Breast epithelium (tissue), 4 donors: ENCODE data around the gene CABLES2. TPM values are rescaled to one million over a fixed set of nuclear protein-coding genes. Genes with fewer than 3 reads are reported as not detected.

ENCODE experiments used
- DNase-seq, 2 donors: peaks; one replicate each; pipeline ENCODE4 v3.0.0-alpha.2; 2019; ENCODE audit warnings: low spot score in 2 of 2
- H3K27ac ChIP-seq, 2 donors: fragments of 200-600 bp; sonication (generic) in 1 of 2; one replicate each; pipeline ENCODE4 v1.5.1; 2016 to 2019; ENCODE audit warnings: mild to moderate bottlenecking in 1 of 2
- H3K27me3 ChIP-seq, 2 donors: fragments of 200-600 bp; sonication (generic) in 1 of 2; one replicate each; pipeline versions ENCODE4 v1.5.1 to v1.6.0; 2017 to 2019; ENCODE audit warnings: control low read depth in 1 of 2, mild to moderate bottlenecking in 1 of 2
- H3K36me3 ChIP-seq: fragments of 200-600 bp; one replicate; pipeline ENCODE4 v1.5.1; 2019
- H3K4me1 ChIP-seq, 2 donors: fragments of 200-600 bp; sonication (generic); one replicate each; pipeline ENCODE4 v1.5.1; 2016 to 2019; ENCODE audit warnings: control low read depth in 1 of 2
- H3K4me3 ChIP-seq, 3 donors: fragments of 200-600 bp; sonication (generic); 1 replicate in 2 of 3; 2 replicates in 1 of 3; pipeline ENCODE4 v1.5.1; 2016 to 2019; ENCODE audit warnings: mild to moderate bottlenecking in 3 of 3, moderate library complexity in 2 of 3
- H3K9me3 ChIP-seq, 2 donors: fragments of 200-600 bp; sonication (generic) in 1 of 2; one replicate each; pipeline ENCODE4 v1.5.1; 2016 to 2019; ENCODE audit warnings: control low read depth in 1 of 2
- POLR2A ChIP-seq: fragments of 450-650 bp; IDR thresholded peaks from one replicate; pipeline ENCODE4 v1.6.1; 2016; ENCODE audit warnings: antibody characterized with exemption, mild to moderate bottlenecking, moderate library complexity
- POLR2AphosphoS5 ChIP-seq, 3 donors: sonication (generic); formaldehyde crosslinking; IDR thresholded peaks; one replicate each; pipeline ENCODE4 v1.6.1; 2017; ENCODE audit warnings: antibody characterized with exemption in 3 of 3
- intact Hi-C: fragments of 100-400 bp; cut with DNase I; formaldehyde crosslinking; loops from one replicate; pipeline ENCODE4 v1.15.1; 2023; ENCODE audit warnings: low total_unique reads
- total RNA-seq, 3 donors: library from RNA; depleted of rRNA; stranded (reverse); fragments of >200 nt; gene quantifications; one replicate each; pipeline ENCODE4 v1.1.0, GENCODE V29; 2016
- TF ChIP-seq, protein P1 (sequence below), 3 donors: fragments of 450-650 bp; IDR thresholded peaks; one replicate each; pipeline ENCODE4 v1.5.1; 2016 to 2017; ENCODE audit warnings: antibody characterized with exemption in 3 of 3, mild to moderate bottlenecking in 3 of 3, moderate library complexity in 3 of 3

Gene CABLES2
- total RNA-seq, 3 donors from 2014 or later: 1.8 to 3.2 (median 2.9) TPM

- no peaks in the 10 kb centered on the region for H3K9me3 ChIP-seq
- no peak for DNase-seq
- intact Hi-C loops: no loop called here
- no peaks in the 10 kb centered on the region for H3K4me1 ChIP-seq
- no peaks in the 10 kb centered on the region for H3K36me3 ChIP-seq
- no peak overlapping the region for H3K27ac ChIP-seq
- H3K4me3 ChIP-seq: no peak overlapping the region
- H3K27me3 ChIP-seq: peaks cover 0 to 18% of the 10 kb centered on the region in 2 donors
- TF ChIP-seq, protein P1, sequence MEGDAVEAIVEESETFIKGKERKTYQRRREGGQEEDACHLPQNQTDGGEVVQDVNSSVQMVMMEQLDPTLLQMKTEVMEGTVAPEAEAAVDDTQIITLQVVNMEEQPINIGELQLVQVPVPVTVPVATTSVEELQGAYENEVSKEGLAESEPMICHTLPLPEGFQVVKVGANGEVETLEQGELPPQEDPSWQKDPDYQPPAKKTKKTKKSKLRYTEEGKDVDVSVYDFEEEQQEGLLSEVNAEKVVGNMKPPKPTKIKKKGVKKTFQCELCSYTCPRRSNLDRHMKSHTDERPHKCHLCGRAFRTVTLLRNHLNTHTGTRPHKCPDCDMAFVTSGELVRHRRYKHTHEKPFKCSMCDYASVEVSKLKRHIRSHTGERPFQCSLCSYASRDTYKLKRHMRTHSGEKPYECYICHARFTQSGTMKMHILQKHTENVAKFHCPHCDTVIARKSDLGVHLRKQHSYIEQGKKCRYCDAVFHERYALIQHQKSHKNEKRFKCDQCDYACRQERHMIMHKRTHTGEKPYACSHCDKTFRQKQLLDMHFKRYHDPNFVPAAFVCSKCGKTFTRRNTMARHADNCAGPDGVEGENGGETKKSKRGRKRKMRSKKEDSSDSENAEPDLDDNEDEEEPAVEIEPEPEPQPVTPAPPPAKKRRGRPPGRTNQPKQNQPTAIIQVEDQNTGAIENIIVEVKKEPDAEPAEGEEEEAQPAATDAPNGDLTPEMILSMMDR (IDR thresholded peaks at IDR 0.05): no peak
- TF ChIP-seq POLR2AphosphoS5 (IDR thresholded peaks at IDR 0.05) (no peak), POLR2A (no peak)
Measured at GRCh38 chr20:62421716-62421990, 14.6 kb upstream of the CABLES2 start.

- Histone ChIP-seq H3K27ac (no peak overlapping the region), H3K4me3 (no peak overlapping the region), H3K27me3 (peaks cover 0 to 18% of the 10 kb centered on the region in 2 donors), H3K36me3 (no peaks in the 10 kb centered on the region), H3K4me1 (no peaks in the 10 kb centered on the region), H3K9me3 (no peaks in the 10 kb centered on the region)
- TF ChIP-seq POLR2AphosphoS5 (IDR thresholded peaks at IDR 0.05) (no peak), POLR2A (no peak)
- TF ChIP-seq, protein P1 (IDR thresholded peaks at IDR 0.05): no peak
- intact Hi-C loops: no loop called here
- no peak for DNase-seq
Measured at GRCh38 chr20:62420846-62421715, 14.0 kb upstream of the CABLES2 start.

- no peak for DNase-seq
- H3K36me3 ChIP-seq: no peaks in the 10 kb centered on the region
- no peaks in the 10 kb centered on the region for H3K4me1 ChIP-seq
- H3K27me3 ChIP-seq: peaks cover 0 to 22% of the 10 kb centered on the region in 2 donors
- H3K27ac ChIP-seq: no peak overlapping the region
- no peak for TF ChIP-seq POLR2AphosphoS5 (IDR thresholded peaks at IDR 0.05)
- TF ChIP-seq, protein P1 (IDR thresholded peaks at IDR 0.05): no peak
- TF ChIP-seq POLR2A: no peak
- H3K4me3 ChIP-seq: no peak overlapping the region
- intact Hi-C loops: no loop called here
- H3K9me3 ChIP-seq: no peaks in the 10 kb centered on the region
Measured at GRCh38 chr20:62419759-62420158, 12.7 kb upstream of the CABLES2 start.

DNA sequence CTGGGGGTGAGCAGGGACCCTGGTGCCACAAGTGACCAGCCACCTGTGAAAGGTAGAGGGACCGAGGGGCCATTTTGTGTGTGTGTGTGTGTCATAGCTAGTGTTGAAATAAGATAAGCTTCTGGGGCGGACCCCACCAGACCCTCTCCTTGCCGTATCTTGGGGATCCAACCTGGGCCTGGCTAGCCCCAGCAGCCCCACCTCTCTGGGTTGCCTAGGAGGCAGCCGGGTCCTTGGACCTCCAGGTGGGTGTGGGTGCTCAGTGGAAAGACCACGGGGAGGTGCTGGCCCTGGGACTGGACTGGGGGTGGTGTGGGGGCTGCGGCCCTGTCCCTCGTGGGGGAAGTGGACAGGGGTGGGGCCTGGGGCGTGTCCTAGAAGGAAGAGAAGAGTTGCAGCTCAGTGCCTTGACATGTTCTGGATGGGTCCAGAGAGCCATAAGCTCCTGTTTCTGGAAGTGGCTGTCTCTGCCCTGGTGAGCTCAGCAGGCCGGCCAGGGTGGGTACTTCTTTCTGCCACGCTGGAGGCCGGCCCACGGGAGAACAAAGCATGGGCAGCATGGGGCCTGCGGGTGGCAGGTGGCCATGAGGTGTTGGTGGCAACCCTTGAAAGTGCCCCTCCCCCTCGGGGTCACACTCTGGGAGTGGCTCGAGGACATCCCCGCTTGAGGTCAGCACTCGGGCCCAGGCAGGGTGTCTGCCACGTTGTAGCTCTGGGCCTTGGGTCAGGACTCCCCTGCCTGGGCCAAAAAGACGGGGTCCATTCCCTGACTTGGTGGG is 11.8 kb upstream of the CABLES2 start:
- H3K4me3 ChIP-seq: no peak overlapping the region
- no peaks in the 10 kb centered on the region for H3K9me3 ChIP-seq
- no peak for DNase-seq
- no peaks in the 10 kb centered on the region for H3K4me1 ChIP-seq
- intact Hi-C loops: no loop called here
- H3K36me3 ChIP-seq: no peaks in the 10 kb centered on the region
- H3K27ac ChIP-seq: no peak overlapping the region
- peaks cover 0 to 15% of the 10 kb centered on the region in 2 donors for H3K27me3 ChIP-seq
- TF ChIP-seq, protein P1 (IDR thresholded peaks at IDR 0.05): no peak
- TF ChIP-seq POLR2A (no peak), POLR2AphosphoS5 (IDR thresholded peaks at IDR 0.05) (no peak)
